HG02678 (cell line): ENCODE data around the gene SORCS3.

ENCODE experiments used
- ATAC-seq: cut with Tn5 transposase; IDR thresholded peaks from one replicate; pipeline ENCODE4 v1.9.1; 2021; ENCODE audit warnings: mild to moderate bottlenecking, moderate library complexity; ENCODE audit not compliant: unreplicated experiment

The SORCS3 gene

DNA sequence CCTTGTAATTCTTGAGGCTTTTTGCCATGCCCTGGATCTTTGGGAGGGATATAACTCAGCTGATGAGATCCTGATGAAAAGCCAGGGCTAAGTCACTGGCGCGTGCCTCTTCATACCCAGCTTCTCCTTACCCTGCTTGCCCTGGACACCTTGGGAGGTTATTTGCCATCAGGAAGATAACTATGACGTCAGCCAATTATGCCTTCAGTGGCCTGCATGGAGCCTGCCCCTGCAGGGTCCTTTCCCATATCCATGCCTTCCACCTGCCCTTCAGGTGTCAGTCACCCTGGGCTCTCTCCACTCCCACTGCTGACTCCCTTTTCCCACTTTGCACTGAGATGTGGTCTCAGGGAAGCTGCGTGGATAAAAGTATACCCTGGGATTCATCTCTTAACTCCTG is 520.1 kb downstream of the SORCS3 start:
- no peak for ATAC-seq

DNA sequence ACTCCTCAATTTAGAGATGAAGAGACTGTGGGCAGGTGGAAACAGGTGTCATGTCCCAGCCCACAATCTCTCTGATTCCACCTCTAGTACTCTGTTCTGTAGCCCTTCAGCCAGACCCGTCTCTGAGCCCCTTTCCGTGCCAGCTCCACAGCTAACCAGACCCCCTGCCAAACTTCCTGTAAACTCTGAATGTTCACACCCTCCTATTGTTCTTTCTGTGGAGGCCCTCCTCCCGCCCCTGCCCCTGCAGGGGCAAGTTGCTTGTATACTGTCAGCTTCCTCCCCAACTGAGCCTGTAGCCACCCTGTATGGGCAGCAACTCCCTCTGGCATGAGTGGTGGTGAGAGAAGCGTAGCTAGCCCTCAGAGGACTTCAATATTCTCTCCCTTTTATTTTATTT is 520.7 kb downstream of the SORCS3 start:
- ATAC-seq, result no peak

DNA sequence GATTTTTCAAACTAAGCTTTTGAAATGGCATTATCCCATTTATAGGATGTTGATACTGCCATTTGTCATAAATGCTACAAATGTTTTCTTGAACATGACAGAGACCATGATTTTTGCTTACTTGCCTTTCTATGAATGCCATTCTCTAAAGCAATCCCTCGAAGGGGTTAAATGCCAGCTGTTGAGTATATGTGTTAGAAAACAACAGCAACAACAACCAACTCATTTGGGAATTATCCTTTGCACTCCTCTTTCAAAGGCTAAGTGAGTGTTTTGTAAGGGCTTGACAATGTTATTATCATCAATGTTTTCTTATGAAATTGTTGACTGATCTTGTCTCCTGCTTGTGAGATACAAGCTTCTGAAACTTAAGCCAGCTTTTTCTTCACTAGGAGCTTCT is 529.4 kb downstream of the SORCS3 start:
- ATAC-seq, result no peak

DNA sequence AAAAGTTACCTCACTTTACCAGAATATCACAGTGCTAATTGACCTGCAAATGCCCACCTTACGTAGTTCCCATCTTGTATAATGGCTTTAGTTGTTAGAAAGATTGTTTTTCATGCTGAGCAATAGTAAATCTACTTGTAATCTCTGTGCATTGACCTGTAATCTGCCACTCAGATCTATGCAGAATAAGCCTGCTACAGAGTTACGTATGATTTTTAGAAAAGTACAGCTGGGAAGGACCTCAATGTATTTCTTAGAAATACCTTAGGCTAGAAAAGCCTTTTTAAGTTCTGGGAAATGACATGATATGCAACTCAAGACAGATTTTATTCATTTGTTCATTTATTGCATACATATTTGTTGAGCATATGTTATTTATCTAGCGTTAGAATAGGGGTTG is 530.9 kb downstream of the SORCS3 start:
- no peak for ATAC-seq

DNA sequence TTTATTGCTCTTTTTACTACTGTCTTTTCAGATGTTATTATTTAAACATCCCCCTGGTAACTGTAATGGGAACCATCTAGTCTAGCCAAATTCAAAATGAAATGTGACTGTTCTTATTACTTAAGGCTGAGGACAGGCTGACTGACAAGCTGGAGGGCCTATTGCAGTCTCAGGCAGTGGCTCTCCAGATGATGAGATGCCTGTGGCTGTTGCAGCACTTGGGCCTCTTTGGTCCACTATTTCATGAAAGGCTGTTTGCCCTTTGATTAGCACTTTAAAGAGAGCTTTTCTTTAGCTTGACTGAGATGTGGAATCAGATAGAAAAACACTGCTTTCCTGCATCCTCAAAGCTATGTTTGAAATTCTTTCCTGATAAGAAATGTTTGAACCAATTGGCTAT is 540.5 kb downstream of the SORCS3 start:
- ATAC-seq, result no peak

DNA sequence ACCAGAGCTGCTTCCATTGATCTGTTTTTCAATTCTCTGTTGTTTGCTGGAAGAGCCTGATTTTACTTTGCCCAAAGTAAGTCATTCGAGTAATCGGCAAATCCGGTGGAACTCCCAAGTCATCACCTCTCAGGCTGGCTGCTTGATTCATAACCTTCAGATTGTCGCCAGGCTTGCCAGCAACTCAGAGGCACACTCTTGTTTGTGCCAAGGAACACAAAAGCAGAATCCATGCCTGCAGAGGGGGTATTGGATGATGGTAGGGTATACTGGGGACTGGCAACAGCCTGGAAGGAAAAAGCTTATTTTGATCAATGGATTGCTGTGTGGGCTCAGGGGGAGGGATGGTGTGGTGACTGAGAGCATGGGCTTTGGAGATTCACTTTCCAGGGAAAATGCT is 542.4 kb downstream of the SORCS3 start:
- ATAC-seq, result no peak

DNA sequence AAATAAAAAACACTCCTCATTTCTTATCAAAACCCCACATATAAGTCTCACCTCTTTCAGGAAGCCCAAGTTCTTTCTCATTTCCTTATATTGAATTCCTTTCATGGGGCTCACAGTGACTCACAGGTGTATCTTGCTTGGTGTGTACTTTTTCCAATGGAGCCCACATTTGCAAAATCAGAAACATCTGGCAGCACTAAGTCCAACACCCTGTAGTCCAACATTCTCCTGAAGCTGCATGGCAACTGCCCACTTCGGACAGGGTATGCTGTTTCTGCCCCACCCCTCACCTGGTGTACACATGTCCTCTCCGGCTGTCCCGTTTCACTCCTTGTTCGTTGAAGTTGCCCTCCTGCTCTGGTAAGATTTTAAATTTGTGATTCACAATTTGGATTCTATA is 544.1 kb downstream of the SORCS3 start:
- no peak for ATAC-seq

DNA sequence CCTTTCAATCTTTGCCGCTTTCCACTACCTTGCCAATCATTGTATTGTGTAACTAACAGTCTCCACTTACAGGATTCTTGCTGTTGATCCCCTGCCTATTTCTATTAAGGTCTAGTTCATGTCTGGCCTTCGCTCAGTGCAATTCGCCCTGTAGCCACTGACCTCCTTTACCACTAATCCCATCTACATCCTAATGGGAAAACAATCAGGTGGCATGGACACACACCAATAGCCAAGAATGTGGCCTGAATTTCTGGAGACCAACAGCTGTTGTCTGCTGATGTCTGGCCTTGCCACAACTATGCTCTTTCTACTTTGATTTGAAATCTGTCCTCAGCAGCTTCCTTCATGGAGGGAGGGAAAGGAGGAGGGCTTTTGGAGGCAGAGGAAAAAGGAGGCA is 546.2 kb downstream of the SORCS3 start:
- no peak for ATAC-seq

DNA sequence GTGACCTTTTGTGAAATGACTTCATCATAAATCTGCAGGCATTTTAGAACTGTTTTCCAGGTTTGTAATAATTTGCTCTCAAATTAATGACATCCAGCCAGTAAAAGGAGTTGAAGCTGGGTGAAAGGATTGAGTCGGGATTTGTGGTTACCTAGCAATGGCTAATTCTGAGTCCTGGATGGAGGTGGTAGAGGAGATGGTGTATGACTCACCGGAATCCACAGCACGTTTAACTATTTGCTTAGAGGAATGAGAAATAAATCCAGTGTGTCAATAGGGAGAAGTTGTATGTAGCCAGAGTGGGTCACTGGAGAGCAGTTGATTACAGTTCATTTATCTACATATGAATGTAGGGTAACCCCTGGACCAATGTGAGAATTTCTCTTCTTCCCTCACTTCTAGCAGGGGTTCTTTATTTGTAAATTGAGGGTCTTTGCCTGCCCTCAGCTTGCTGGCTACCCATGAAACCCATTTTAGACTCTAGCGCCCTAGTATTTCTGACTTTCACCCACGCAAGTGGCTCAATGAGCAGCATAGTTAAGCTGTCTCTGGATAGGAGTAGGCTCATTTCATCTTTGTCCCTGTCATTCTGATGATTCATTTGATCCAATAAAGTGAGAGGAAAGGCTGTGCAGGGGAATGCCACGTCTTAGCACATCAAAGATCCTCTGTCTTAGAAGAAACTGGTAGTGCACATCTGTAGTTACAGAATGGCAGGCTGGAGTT is 547.8 kb downstream of the SORCS3 start:
- ATAC-seq, result no peak

DNA sequence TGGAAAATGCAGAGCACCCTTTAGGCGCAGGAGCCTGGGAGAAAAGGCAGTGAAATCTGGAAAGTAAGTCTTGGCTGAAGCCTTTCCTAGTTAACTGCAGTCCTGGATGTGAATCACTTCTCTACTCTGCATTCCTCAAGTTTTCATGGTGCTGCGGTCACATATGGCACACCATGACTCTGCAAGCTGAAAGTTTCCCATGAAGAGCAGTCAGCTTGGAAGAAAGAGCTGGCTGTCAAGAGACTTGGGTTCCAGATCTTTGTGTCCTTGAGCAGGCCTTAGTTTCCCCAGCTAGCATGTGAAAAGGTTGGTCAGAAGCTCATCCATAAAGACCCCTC is 548.3 kb downstream of the SORCS3 start:
- no peak for ATAC-seq

DNA sequence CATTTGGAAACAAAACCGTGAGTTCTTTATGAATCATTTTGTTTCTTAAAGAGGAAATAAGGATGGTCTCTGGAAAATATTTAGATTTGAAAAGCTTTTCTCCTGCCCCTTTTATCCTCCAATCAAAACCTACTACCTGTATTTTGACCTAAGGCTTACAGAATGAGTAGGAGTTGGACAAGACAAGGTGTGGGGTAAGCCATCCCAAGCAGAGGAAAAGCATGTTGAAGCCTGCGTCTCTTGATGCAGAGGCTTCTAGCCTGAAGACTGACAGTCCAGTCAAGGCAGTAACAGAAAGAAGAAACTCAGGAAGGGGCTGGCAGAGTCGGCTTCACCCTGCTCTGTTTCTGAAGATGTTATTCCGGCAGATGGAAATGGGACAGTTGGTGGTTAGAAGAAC is 551.1 kb downstream of the SORCS3 start:
- no peak for ATAC-seq

DNA sequence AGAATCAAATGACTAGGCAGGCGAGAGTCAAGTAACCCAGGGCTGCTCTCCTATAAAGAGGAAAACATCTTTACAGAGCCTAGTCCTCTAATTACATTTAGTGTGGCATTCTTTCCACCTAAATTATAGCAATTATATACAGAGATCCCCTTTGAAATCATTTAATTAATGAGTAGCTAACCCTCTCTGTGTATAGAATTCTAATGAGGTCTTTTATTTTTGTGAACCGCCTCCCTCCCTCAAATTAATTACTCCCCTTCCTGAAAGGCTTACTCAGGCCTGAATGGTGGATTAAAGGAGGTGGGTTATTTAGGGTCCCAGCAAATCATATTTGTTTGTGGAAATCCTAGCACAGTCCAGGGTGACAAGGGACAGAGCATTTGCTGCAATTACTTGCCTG is 551.8 kb downstream of the SORCS3 start:
- no peak for ATAC-seq

DNA sequence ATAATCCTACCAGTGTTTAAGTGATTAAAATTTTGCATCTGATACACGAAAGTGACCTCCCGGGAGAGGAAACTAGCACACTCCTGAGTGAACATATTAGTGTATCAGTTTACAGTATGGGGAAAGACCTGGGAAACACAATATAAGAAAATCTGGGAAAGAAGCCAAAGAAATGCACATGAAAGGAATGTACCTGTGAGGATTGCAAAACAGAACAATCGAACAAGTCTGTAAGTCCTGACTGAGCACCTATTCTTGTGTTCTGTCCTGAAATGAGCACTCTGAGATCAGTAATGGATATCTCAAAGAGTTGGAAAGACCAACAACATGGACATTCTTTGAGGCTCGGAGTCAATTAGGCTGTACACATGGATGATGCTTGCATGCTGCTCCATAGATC is 554.7 kb downstream of the SORCS3 start:
- no peak for ATAC-seq

DNA sequence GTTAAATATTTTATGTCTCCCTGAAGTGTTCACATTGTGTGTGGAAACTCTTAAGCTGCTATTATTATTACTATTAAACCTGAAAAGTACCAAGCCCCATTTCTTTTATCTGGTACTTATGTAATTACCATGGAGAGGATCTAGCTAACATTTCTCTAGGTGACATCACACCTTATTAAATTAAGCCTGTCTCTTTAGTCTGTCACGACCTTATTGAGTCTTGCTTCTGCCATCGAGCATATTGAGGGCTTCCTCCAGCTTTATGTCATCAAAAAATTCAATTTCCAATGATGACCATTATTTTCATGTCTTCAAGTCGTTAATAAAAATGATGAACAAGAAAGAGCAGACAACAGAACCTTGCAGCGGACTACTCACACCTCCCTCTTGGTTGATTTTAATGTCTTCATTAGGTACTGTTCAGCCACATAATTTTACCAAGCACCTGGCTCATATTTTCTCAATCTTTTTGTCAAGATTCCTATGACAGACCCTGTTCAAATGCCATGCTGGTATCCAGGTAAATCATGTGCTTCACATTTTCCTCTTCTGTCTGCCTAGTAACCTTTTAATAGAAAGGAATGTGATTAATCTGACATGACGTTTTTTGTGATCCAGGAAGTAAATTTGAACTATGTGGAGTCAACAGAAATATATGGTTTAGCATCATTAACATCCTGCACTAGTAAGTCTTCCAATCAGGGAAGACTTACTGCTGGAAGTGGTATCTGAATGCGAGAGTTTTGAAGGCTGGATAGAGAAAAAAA is 556.7 kb downstream of the SORCS3 start:
- ATAC-seq, result no peak

DNA sequence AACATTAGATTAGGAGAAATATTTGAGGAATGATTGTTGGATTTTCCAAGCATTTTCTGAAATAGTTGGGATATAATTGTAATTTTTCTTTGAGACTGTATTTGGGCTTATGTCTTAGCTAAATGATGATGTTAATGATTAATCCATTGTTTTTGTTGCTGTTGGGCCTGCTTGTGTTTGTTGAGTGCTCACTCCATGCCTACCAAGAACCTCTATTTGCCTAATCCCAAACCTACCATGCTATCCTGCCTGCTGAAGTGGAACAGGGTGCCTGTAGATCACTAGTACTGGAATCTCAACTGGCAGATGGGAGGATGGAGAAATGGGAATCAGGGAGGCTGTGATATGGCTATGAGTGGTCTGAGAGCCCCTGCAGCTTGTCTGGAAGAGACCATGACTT is 565.5 kb downstream of the SORCS3 start:
- no peak for ATAC-seq

DNA sequence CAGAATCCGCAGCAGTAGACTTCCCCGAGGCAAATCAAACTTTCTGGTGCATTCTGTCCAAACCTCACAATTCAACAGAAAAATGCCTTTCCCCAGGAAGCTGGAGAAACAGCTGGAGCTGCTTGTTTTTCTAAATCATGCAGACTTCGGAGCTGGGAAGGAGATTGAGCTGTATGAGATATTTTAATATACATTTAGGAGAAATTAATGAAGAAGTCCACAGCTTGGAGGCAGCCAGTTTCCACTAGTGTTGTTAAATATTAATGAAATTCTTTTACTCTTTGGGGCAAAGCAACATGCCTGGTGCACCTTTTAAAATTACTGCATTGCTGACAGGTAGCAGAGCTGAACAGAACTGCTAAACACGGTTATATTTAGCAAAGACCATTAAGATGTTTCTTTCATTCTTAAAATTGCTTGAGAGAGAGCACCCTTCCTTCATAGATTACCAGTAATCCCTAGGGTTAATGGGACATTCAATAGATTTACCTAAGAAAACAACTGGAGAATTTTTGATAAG is 566.4 kb downstream of the SORCS3 start:
- ATAC-seq, result no peak

DNA sequence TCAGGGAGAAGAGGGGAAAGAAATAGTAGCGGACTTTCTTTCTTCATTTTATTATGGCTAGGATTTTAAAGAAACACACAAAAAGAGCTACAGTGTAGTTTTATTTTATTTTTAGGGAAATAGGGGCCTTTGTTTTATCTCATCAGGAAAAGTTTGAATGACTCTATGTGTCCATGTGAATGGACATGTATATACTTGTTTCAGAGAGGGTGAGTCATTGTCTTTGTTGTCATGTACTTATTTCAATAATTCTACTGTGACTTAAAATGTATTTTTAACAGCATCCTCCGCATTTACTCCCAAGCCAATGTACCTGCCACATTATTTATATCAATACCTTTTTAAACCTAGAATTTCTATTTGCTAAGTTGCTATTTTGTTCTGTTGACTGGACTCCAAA is 569.5 kb downstream of the SORCS3 start:
- no peak for ATAC-seq

DNA sequence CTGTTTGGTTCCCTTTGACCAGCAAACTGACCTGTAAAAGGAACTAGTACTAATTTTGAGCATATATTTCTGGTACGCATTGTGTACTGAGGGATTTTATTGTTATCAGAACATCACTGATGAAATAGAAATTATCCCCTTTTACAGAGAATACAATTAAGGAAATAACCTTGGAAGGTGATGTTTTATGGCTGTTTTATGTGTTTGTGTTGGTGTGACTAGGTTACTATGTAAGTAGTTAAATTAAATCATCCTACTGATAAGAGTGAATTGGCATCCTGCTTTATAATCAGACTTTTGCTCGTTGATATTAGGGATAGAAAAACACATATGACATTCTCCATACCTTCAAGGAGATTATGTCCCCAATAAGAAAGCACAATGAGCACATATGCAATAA is 596.6 kb downstream of the SORCS3 start:
- ATAC-seq, result no peak

DNA sequence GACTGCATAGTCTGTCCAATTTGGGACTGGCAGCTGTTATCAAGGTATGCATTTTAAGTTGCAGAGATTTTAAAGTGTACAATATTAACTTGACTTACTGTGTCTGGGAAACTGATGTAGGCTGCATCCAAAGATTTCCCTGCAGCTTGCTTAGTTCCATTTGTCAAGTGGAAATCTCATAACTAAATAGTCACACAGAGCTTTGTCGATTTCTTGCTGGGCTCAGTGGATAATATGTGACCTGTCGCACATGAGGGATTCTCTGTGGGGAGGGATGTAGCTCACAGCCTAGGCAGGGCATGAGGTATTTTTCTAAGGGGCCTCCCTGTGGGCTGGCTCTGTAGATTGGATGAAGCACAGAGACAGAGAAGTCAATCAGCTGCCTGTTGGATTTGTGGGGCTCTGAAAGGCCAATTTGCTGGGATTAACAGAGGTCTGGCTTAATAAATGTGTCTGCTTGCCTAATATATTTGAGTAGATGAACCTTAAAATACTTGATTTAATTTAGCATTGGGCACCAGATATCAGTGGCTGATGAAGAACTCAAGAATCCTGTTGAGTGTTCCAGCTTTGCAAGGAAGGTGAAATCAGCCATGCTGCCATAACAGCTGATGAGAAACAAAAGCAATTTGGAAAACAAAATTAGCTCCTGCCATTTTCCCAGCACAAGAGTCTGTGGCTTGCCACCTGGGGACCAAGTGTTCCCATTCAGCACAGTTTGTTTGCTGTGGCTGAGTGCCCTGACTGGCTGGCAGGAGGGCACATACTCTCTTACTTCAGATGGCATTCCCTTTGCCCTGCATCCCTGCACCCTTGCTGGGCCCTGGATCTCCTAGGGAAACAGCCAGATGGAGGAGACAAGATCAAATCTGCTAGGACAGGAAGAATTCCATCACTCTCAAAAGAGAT is 598.5 kb downstream of the SORCS3 start:
- ATAC-seq, result no peak

DNA sequence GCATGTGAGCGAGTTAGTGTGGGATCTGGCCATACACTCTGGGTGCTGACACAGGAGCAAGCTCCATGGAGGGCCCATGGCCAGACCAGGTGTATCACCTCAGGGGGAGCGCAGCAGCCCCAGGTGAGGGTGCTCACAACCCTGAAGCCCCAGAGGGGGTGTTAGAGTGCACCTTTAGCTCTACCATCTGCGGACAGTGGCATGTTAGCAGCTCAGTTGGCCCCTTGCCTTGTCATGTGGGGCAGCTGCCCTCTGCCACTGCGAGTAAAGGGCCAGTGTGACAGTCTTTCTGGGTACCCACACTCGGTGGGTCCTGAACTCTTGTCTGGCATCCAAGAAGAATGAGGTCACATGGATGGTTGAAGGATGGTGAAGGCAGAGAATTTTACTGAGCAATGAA is 600.2 kb downstream of the SORCS3 start:
- ATAC-seq, result no peak

DNA sequence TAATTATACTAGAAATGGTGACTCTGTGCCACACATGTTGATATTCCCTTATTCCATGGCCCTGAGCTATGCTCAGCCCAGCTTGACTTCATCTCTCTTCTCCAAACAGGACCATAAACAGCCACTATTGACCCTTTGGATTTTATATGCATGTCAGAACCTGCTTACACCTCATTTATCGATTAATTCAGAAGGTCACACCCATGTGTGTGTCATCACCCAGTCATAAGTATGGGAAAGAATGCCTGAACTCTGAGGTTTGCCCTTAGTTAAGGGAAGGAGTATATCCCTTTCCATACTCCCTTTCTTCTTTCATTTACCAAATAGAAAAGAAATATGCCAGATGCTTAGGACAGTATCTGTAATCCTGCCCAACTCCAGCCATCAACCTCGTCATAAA is 602.3 kb downstream of the SORCS3 start:
- ATAC-seq, result no peak

DNA sequence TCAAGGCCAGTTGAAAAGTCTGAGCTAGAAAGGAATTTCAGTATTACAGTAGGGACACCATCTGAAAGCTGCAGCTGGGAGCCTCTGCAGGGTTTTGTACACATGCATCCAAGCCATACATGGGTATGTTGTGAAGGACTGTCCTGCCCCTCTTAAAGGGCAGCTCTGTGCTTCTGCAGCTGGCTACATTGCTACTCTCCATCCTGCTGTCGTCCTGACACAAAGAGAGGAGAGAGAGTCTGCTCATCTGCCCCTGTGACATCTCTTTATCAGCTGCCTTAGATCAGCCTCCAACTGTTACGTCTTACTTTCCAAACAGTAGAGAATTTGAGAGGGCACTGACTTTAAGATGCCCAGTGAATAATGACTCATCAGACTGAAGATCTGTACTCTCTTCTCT is 602.7 kb downstream of the SORCS3 start:
- no peak for ATAC-seq
